ENCODE measurements around the gene SPAG9.

The SPAG9 gene

DNA sequence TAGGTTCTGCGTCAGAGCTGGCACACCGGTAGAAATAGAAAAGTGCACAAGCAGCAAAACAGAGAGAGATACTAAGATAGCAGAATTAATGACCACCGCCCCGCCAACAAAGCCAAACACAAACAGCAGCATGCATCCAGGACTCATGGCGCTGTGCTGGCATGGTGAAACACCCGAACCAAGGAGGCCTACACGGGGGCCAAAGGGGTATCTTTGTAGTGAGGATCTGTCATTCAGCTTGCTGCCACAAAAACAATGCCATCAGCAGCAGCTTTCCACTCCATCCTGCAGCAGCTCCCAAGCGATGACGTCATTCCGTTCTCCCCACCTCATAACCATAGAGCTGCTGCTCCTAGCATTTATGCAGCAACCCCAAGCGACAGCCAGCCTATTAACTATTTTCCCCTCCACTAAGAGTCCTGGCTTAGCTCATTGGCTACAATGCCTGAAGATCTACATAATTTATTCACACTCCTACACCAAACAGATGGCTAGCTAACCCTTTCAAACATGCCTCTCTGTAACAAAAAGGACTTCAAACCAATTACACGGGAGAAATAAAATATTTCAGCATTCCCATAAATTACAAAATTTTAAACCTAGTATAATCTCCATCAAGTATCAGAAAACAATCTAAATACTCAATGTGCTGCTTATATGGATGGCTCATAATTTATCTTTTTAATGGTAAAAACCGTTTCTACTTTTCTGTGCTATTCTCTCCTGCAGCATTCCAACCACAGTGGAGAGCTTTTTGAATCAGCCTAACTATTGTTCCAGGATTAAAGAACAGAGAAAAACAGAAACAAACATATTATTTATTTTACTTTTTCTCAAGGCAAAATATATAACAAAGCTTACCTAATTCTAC lies 73.9 kb downstream of the SPAG9 start:
- H3K4me3 ChIP-seq (ENCODE audit: low read depth, low read length) = no peak overlapping the region
- TF ChIP-seq, protein P1, sequence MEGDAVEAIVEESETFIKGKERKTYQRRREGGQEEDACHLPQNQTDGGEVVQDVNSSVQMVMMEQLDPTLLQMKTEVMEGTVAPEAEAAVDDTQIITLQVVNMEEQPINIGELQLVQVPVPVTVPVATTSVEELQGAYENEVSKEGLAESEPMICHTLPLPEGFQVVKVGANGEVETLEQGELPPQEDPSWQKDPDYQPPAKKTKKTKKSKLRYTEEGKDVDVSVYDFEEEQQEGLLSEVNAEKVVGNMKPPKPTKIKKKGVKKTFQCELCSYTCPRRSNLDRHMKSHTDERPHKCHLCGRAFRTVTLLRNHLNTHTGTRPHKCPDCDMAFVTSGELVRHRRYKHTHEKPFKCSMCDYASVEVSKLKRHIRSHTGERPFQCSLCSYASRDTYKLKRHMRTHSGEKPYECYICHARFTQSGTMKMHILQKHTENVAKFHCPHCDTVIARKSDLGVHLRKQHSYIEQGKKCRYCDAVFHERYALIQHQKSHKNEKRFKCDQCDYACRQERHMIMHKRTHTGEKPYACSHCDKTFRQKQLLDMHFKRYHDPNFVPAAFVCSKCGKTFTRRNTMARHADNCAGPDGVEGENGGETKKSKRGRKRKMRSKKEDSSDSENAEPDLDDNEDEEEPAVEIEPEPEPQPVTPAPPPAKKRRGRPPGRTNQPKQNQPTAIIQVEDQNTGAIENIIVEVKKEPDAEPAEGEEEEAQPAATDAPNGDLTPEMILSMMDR (IDR thresholded peaks at IDR 0.05; ENCODE audit: borderline replicate concordance, insufficient read depth, low read depth, low read length) = no peak

DNA sequence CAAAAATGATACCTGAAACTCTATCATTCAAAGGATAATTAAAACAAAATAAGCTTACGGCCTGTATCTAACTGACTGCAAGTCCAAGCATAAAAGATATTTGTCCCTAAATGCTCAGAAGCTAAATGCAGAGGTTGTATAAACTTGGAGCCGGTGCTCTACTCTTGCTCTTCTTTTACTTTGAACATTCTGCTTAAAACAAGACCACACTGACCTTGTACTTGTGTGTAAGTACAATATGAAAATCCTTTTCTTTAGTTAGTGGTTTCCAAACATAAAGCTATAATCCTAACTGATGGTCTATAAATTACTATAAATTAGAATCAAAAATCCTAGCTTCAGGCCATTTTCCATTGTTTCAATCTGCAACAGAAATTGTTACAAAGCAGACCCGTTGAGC lies 74.6 kb downstream of the SPAG9 start:
- TF ChIP-seq, protein P1 (IDR thresholded peaks at IDR 0.05; ENCODE audit: borderline replicate concordance, insufficient read depth, low read depth, low read length) = no peak
- no peak overlapping the region for H3K4me3 ChIP-seq (ENCODE audit: low read depth, low read length)

DNA sequence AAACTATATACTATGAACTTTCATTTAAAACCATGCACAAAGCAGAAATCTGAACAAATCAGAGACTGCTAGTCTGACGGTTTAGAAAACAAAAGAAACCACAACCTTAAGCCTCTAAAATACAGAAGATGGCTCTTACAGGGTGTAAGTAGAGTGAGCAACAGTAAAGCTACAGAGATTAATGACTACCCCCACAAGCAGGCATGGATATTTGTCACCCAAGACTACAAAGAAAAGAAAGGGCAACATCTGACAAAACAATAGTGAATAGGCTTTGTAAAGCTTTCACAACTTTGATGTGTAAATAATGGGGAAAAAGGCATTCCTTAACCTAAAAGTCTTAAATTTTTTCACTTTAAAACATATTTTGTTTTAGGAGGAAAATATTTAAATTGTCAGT lies 75.0 kb downstream of the SPAG9 start:
- H3K4me3 ChIP-seq (ENCODE audit: low read depth, low read length) = no peak overlapping the region
- TF ChIP-seq, protein P1 (IDR thresholded peaks at IDR 0.05; ENCODE audit: borderline replicate concordance, insufficient read depth, low read depth, low read length) = no peak

DNA sequence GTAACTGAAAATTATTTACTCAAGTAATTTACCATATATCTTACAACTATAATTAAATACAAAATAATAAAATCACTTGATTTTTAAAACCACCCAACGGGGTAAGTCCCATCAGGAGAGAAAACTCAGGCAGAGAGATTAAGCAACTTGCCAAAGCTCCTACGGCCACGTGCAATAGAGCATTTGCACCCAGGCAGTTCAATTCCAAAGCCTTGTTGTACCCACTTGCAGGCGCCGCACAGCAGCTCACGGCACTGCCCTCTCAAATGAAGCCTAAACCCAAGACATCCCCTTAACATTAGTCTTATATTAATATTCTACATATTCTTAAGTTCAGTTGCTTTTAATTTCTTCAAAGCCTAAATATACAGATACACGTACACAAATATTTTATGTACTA lies 75.7 kb downstream of the SPAG9 start:
- H3K4me3 ChIP-seq (ENCODE audit: low read depth, low read length) = no peak overlapping the region
- TF ChIP-seq, protein P1 (IDR thresholded peaks at IDR 0.05; ENCODE audit: borderline replicate concordance, insufficient read depth, low read depth, low read length) = no peak

DNA sequence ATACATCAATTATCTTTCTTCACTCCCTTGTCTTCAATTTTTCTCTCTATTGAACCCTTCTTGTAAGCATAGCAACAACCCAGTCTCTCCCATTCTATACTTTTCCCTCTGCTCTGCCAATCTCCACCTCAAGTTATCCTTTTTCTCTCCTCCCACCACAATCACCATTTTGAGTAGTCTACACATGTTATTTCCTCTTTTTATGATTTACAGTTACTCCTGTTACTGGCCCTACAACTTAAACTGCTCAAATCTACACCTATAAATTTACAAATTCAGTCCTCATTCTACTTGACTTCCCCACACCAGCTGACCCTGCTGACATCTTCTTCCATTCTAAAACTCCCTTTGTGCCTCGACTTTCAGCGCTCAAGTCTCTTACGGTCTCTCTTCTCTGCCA lies 84.6 kb downstream of the SPAG9 start:
- TF ChIP-seq, protein P1 (IDR thresholded peaks at IDR 0.05; ENCODE audit: borderline replicate concordance, insufficient read depth, low read depth, low read length) = no peak
- no peak overlapping the region for H3K4me3 ChIP-seq (ENCODE audit: low read depth, low read length)

DNA sequence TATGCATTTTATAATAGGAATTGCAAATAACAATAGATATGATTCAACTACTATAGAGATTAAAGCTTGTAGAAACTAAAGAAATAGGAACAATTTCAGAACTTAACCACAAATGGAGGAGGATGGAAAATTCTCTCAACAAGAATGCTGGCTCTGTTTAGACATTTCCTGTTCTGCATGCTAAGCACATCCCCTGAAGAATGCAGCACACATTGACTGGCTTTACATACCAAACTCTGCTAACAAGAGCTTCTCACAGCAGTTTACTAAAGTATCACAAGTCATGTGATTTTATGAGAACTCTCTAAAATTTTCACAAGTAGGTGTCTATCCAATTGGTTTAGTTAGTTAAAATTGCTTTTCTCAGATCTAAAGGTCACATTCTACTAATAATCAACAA lies 85.2 kb downstream of the SPAG9 start:
- no peak overlapping the region for H3K4me3 ChIP-seq (ENCODE audit: low read depth, low read length)
- TF ChIP-seq, protein P1 (IDR thresholded peaks at IDR 0.05; ENCODE audit: borderline replicate concordance, insufficient read depth, low read depth, low read length) = no peak

DNA sequence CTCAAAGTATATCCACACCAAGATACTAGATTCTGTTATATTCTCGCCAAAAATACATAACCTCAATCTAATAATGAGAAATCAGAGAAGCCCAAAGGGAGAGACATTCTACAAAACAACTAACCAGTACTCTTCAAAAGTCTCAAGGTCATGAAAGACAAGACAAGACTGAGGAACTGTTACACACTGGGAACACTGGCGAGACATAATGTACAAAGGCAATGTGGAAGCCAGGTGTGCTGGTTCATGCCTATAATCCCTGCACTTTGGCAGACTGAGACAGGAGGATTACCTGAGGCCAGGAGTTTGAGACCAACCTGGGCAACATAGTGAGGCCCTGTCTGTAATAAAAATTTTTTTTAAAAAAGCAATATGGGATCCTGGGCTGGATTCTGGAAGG lies 85.9 kb downstream of the SPAG9 start:
- TF ChIP-seq, protein P1 (IDR thresholded peaks at IDR 0.05; ENCODE audit: borderline replicate concordance, insufficient read depth, low read depth, low read length) = no peak
- no peak overlapping the region for H3K4me3 ChIP-seq (ENCODE audit: low read depth, low read length)

Measured in GM12875 (cell line).